Neuronal stem cell (in vitro differentiated cells): ENCODE measurements around the gene RPS6KA1.

Source experiments
- DNase-seq: peaks from one replicate; pipeline ENCODE4 v3.0.0-alpha.2; 2013; ENCODE audit warnings: low spot score
- H2AFZ ChIP-seq: one replicate; pipeline ENCODE4 v1.6.1; 2013; ENCODE audit warnings: mild to moderate bottlenecking, low read length, inconsistent platforms
- H2AK5ac ChIP-seq: 2 replicates; pipeline ENCODE4 v1.6.1; 2013; ENCODE audit warnings: low read depth, mild to moderate bottlenecking, inconsistent platforms, low read length, moderate library complexity, mixed read lengths
- H2BK120ac ChIP-seq: 2 replicates; pipeline ENCODE4 v1.6.1; 2013; ENCODE audit warnings: low read depth, mild to moderate bottlenecking, inconsistent platforms, low read length, moderate library complexity, mixed read lengths
- H2BK12ac ChIP-seq: one replicate; pipeline ENCODE4 v1.6.1; 2013; ENCODE audit warnings: low read length, inconsistent platforms
- H2BK15ac ChIP-seq: 2 replicates; pipeline ENCODE4 v1.6.1; 2013; ENCODE audit warnings: mild to moderate bottlenecking, low read length, inconsistent platforms, mixed read lengths
- H2BK5ac ChIP-seq: one replicate; pipeline ENCODE4 v1.6.1; 2013; ENCODE audit warnings: inconsistent platforms, mild to moderate bottlenecking, low read length, moderate library complexity
- H3K14ac ChIP-seq: one replicate; pipeline ENCODE4 v1.6.1; 2013; ENCODE audit warnings: low read length, inconsistent platforms
- H3K18ac ChIP-seq: 2 replicates; pipeline ENCODE4 v1.6.1; 2013; ENCODE audit warnings: low read length, inconsistent platforms
- H3K23ac ChIP-seq: 2 replicates; pipeline ENCODE4 v1.6.1; 2013; ENCODE audit warnings: low read depth, mild to moderate bottlenecking, mixed read lengths, low read length, inconsistent platforms; ENCODE audit not compliant: poor library complexity
- H3K27ac ChIP-seq: replicated peaks from 3 replicates; pipeline ENCODE4 v1.5.1; 2013; ENCODE audit warnings: low read length, inconsistent platforms
- H3K27me3 ChIP-seq, 3 experiments: 2 replicates each; pipeline ENCODE4 v1.6.1; 2013; ENCODE audit warnings: low read length in 3 of 3, mild to moderate bottlenecking in 2 of 3, inconsistent platforms in 1 of 3, low read depth in 1 of 3, mixed read lengths in 1 of 3, moderate library complexity in 1 of 3; ENCODE audit not compliant: control insufficient read depth in 3 of 3, insufficient read depth in 3 of 3
- H3K36me3 ChIP-seq, 2 donors: replicated peaks in 1 of 2; 2 replicates each; pipeline ENCODE4 v1.6.1; 2013; ENCODE audit warnings: low read length in 2 of 2; ENCODE audit not compliant: control insufficient read depth in 2 of 2, insufficient read depth in 2 of 2
- H3K4ac ChIP-seq: 2 replicates; pipeline ENCODE4 v1.6.1; 2013; ENCODE audit warnings: inconsistent platforms, mild to moderate bottlenecking, low read length, moderate library complexity
- H3K4me1 ChIP-seq, 2 donors: 1 replicate in 1 of 2; 2 replicates in 1 of 2; pipeline ENCODE4 v1.6.1; 2013; ENCODE audit warnings: low read length in 2 of 2, low read depth in 1 of 2; ENCODE audit not compliant: control insufficient read depth in 2 of 2, insufficient read depth in 1 of 2
- H3K4me2 ChIP-seq: one replicate; pipeline ENCODE4 v1.6.1; 2013; ENCODE audit warnings: mild to moderate bottlenecking, low read length, inconsistent platforms; ENCODE audit not compliant: insufficient read depth, poor library complexity, severe bottlenecking
- H3K4me3 ChIP-seq, 2 donors: 2 replicates each; pipeline ENCODE4 v1.5.1; 2013; ENCODE audit warnings: low read length in 2 of 2, mild to moderate bottlenecking in 2 of 2, inconsistent platforms in 1 of 2, moderate library complexity in 1 of 2
- H3K79me1 ChIP-seq: one replicate; pipeline ENCODE4 v1.6.1; 2013; ENCODE audit warnings: low read depth, mild to moderate bottlenecking, inconsistent platforms, low read length, moderate library complexity
- H3K9ac ChIP-seq: one replicate; pipeline ENCODE4 v1.6.1; 2013; ENCODE audit warnings: mild to moderate bottlenecking, low read depth, low read length, inconsistent platforms; ENCODE audit not compliant: poor library complexity
- H3K9me3 ChIP-seq, 2 donors: replicated peaks in 1 of 2; 2 replicates each; pipeline versions ENCODE3 to v1.6.1; 2013; ENCODE audit warnings: low read length in 2 of 2, mild to moderate bottlenecking in 2 of 2, inconsistent platforms in 1 of 2, low read depth in 1 of 2, mixed read lengths in 1 of 2, moderate library complexity in 1 of 2; ENCODE audit not compliant: control insufficient read depth in 2 of 2, insufficient read depth in 1 of 2
- H4K8ac ChIP-seq: one replicate; pipeline ENCODE4 v1.6.1; 2013; ENCODE audit warnings: low read depth, mild to moderate bottlenecking, inconsistent platforms, low read length, moderate library complexity
- H4K91ac ChIP-seq: one replicate; pipeline ENCODE4 v1.6.1; 2013; ENCODE audit warnings: low read length, low read depth, mild to moderate bottlenecking, inconsistent platforms; ENCODE audit not compliant: poor library complexity
- WGBS, 2 donors: extraction: QIAGEN DNeasy Blood & Tissue Kit; methylation state at CpG; one replicate each; pipeline ENCODE4 v1.1.7; 2013; ENCODE audit warnings: missing lambda C conversion rate in 2 of 2, mixed read lengths in 1 of 2; ENCODE audit not compliant: insufficient read length in 2 of 2, insufficient replicate concordance in 1 of 2; ENCODE audit errors: extremely low coverage in 2 of 2; 5-methylcytosine and 5-hydroxymethylcytosine counted together

The RPS6KA1 gene

DNA sequence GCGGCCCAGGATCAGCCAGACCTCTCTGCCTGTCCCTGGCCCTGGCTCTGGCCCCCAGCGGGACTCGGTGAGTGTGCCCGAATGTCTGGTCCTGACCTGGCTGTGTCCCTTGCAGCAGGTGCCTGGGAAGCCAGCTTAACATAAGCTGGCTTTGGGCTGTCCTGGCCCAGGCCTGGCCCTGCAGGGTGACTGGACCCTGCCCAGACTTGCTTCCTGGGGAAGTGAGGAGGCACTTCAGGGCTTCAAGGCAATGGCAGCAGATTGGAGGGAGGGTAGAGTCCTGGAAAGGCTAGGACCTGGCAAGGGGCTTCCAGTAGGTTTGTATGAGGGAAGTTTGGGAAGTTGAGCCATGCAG, 16.4 kb downstream of the RPS6KA1 start:
- no CpG with 5 or more reads among the region's 4 CpGs for WGBS, 2 donors
- Histone ChIP-seq H3K4me2 (no peak overlapping the region), H2BK120ac (no peak overlapping the region), H3K4ac (no peak overlapping the region), H3K79me1 (peaks cover 2% of the 10 kb centered on the region), H3K36me3 (no peaks in the 10 kb centered on the region), H3K4me3 (no peak overlapping the region), H2BK12ac (peak overlapping the region; percentile 84), H3K4me1 (peaks cover 9 to 12% of the 10 kb centered on the region in 2 donors), H3K14ac (no peak overlapping the region), H2AK5ac (peak overlapping the region; percentile 49), H2BK15ac (no peak overlapping the region), H2BK5ac (no peak overlapping the region), H3K9ac (no peak overlapping the region), H4K8ac (no peak overlapping the region), H3K18ac (peak overlapping the region; percentile 68), H3K27ac (no peak overlapping the region), H3K9me3 (no peaks in the 10 kb centered on the region), H4K91ac (no peak overlapping the region), H3K27me3 (no peaks in the 10 kb centered on the region), H2AFZ (no peak overlapping the region), H3K23ac (no peak overlapping the region)
- DNase-seq, result no peak

DNA sequence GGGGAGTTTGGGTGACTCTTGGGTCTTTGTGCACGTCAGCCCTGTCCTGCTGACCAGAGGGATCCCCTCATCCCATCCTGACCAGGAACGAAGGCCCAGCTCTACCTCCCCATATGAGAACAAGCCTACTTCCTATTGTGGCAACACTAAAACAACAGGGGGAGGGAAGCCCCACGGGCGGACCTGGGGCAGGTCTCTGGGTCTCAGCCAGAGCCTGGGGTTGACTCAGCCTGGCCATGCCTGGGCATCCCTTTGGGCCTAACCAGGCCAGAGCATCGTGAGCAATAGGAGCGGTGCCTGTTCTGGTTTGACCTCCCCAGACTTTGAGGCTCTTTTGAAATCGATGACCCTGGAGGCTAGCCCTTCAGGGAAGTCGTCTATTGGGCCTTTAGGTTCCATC, 16.8 kb downstream of the RPS6KA1 start:
- H3K4me2 ChIP-seq, result no peak overlapping the region
- no peak overlapping the region for H2AFZ ChIP-seq
- no peak overlapping the region for H4K8ac ChIP-seq
- H3K14ac ChIP-seq, result no peak overlapping the region
- H3K4me1 ChIP-seq, result peaks cover 9 to 12% of the 10 kb centered on the region in 2 donors
- H4K91ac ChIP-seq, result no peak overlapping the region
- H3K27ac ChIP-seq, result no peak overlapping the region
- no peak overlapping the region for H3K4me3 ChIP-seq
- no peaks in the 10 kb centered on the region for H3K36me3 ChIP-seq
- no CpG with 5 or more reads among the region's 8 CpGs for WGBS, 2 donors
- H3K79me1 ChIP-seq, result peaks cover 2% of the 10 kb centered on the region
- H3K4ac ChIP-seq, result no peak overlapping the region
- H3K27me3 ChIP-seq, result no peaks in the 10 kb centered on the region
- H2BK5ac ChIP-seq, result no peak overlapping the region
- H3K18ac ChIP-seq, result no peak overlapping the region
- H2AK5ac ChIP-seq, result peak overlapping the region; percentile 23
- H2BK120ac ChIP-seq, result no peak overlapping the region
- no peak overlapping the region for H3K9ac ChIP-seq
- no peaks in the 10 kb centered on the region for H3K9me3 ChIP-seq
- H2BK15ac ChIP-seq, result no peak overlapping the region
- H3K23ac ChIP-seq, result no peak overlapping the region
- no peak overlapping the region for H2BK12ac ChIP-seq
- DNase-seq, result no peak

DNA sequence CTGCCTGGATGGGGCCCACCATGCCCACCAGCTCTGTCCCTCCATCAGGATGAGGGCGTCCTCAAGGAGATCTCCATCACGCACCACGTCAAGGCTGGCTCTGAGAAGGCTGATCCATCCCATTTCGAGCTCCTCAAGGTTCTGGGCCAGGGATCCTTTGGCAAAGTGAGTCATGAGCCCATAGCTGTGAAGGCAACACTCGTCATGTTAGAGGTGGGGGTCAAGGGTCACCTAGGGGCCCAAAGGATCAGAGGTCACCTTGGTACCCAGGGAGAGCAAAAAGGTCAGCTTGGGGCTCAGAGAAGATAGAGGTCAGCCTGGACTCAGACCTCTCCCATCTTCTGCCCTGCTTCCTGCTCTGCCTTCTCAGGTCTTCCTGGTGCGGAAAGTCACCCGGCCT, 17.3 kb downstream of the RPS6KA1 start:
- no peak overlapping the region for H3K9ac ChIP-seq
- H2BK12ac ChIP-seq, result no peak overlapping the region
- H2BK120ac ChIP-seq, result no peak overlapping the region
- H3K4me2 ChIP-seq, result no peak overlapping the region
- H2AFZ ChIP-seq, result no peak overlapping the region
- H2BK5ac ChIP-seq, result no peak overlapping the region
- no peak overlapping the region for H4K8ac ChIP-seq
- peaks cover 2% of the 10 kb centered on the region for H3K79me1 ChIP-seq
- H3K18ac ChIP-seq, result no peak overlapping the region
- no peak overlapping the region for H3K14ac ChIP-seq
- no peak overlapping the region for H3K4ac ChIP-seq
- H3K36me3 ChIP-seq, result no peaks in the 10 kb centered on the region
- H3K27me3 ChIP-seq, result no peaks in the 10 kb centered on the region
- H2BK15ac ChIP-seq, result no peak overlapping the region
- H4K91ac ChIP-seq, result no peak overlapping the region
- DNase-seq, result no peak
- H3K27ac ChIP-seq, result no peak overlapping the region
- WGBS, 2 donors, result no CpG with 5 or more reads among the region's 7 CpGs
- H3K9me3 ChIP-seq, result no peaks in the 10 kb centered on the region
- H2AK5ac ChIP-seq, result no peak overlapping the region
- H3K4me1 ChIP-seq, result peaks cover 6 to 12% of the 10 kb centered on the region in 2 donors
- no peak overlapping the region for H3K4me3 ChIP-seq
- H3K23ac ChIP-seq, result no peak overlapping the region

DNA sequence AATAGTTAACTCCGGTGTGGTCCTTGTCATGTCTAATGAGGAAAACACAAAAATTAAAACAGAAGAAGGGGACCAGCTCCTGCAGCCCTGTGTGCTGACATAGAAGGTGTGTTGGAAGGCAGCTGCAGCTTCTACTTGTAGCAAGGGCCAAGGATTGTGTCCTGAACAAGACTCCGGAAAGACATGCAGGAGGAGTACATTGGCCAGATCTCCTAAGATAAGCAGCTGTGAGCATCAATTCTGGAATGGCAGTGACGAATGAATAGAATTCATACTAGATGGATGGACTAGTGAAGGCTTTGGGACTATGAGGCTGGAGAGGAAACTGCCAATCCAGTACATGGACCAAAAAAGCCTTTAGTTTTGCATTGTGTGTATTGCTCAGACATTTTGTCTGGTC, 19.3 kb downstream of the RPS6KA1 start:
- Histone ChIP-seq H2AK5ac (no peak overlapping the region), H2BK120ac (no peak overlapping the region)

More for the DNA sequence above, 19.3 kb downstream of the RPS6KA1 start:
- H4K8ac ChIP-seq, result no peak overlapping the region
- no peak overlapping the region for H3K4me2 ChIP-seq
- no peak overlapping the region for H2BK12ac ChIP-seq
- H3K4me1 ChIP-seq, result peaks cover 0 to 3% of the 10 kb centered on the region in 2 donors
- H3K27me3 ChIP-seq, result no peaks in the 10 kb centered on the region
- H2BK5ac ChIP-seq, result no peak overlapping the region
- H2AFZ ChIP-seq, result no peak overlapping the region
- no peak overlapping the region for H3K27ac ChIP-seq
- H3K9ac ChIP-seq, result no peak overlapping the region
- no peak overlapping the region for H3K4me3 ChIP-seq
- no peak for DNase-seq
- no peaks in the 10 kb centered on the region for H3K9me3 ChIP-seq
- no peak overlapping the region for H2BK15ac ChIP-seq
- peaks cover 2 to 3% of the 10 kb centered on the region in 2 donors for H3K36me3 ChIP-seq
- H3K79me1 ChIP-seq, result peaks cover 2% of the 10 kb centered on the region
- WGBS, 2 donors, result no CpG with 5 or more reads among the region's 3 CpGs
- no peak overlapping the region for H3K4ac ChIP-seq
- H4K91ac ChIP-seq, result no peak overlapping the region
- H3K18ac ChIP-seq, result no peak overlapping the region
- no peak overlapping the region for H3K14ac ChIP-seq
- H3K23ac ChIP-seq, result no peak overlapping the region
